ENCODE results near the gene KIFC3. TPM values are rescaled to one million over a fixed set of nuclear protein-coding genes. Genes with fewer than 3 reads are reported as not detected.
"Not testable (repeated sequence)": the region's sequence is repeated elsewhere in the genome, so short reads cannot be mapped to it uniquely, and the experiment has no call there.

KIFC3 gene
- total and polyA plus RNA-seq, 9 donors: 4.6 to 54.0 (median 23.8) TPM

GRCh38 chr16:57748596-57748995 is 53.7 kb downstream of the KIFC3 start:
- no peak overlapping the region for H3K4me3 ChIP-seq
- intact Hi-C loops (cut with DNase I): no loop called here
- TF ChIP-seq CTCF (IDR thresholded peaks at IDR 0.05) (no peak), EP300 (IDR thresholded peaks at IDR 0.05) (no peak), POLR2A (IDR thresholded peaks at IDR 0.05) (no peak)
- H3K36me3 ChIP-seq: no peaks in the 10 kb centered on the region
- H3K27me3 ChIP-seq: no peaks in the 10 kb centered on the region
- DNase-seq: no peak
- no peak overlapping the region for H3K27ac ChIP-seq
- no peaks in the 10 kb centered on the region for H3K4me1 ChIP-seq (ENCODE audit: insufficient read depth)
- 75 to 76% (median 75%) methylated on average over 11 of the region's 11 CpGs for WGBS, 3 donors
- H3K9me3 ChIP-seq: no peaks in the 10 kb centered on the region

GRCh38 chr16:57747996-57748395 is 54.3 kb downstream of the KIFC3 start:
- H3K36me3 ChIP-seq: no peaks in the 10 kb centered on the region

GRCh38 chr16:57747496-57747895 is 54.8 kb downstream of the KIFC3 start:
- TF ChIP-seq CTCF (IDR thresholded peaks at IDR 0.05) (no peak), POLR2A (IDR thresholded peaks at IDR 0.05) (no peak), EP300 (IDR thresholded peaks at IDR 0.05) (no peak)
- DNase-seq: no peak
- Histone ChIP-seq H3K36me3 (no peaks in the 10 kb centered on the region), H3K27ac (no peak overlapping the region), H3K4me1 (ENCODE audit: insufficient read depth) (no peaks in the 10 kb centered on the region), H3K9me3 (no peaks in the 10 kb centered on the region), H3K27me3 (no peaks in the 10 kb centered on the region), H3K4me3 (no peak overlapping the region)
- WGBS, 3 donors: 85 to 87% (median 86%) methylated on average over 12 of the region's 12 CpGs
- intact Hi-C loops (cut with DNase I): no loop called here

More at GRCh38 chr16:57747996-57748395, 54.3 kb downstream of the KIFC3 start:
- TF ChIP-seq CTCF (IDR thresholded peaks at IDR 0.05): no peak
- no peak for TF ChIP-seq POLR2A (IDR thresholded peaks at IDR 0.05)
- TF ChIP-seq EP300 (IDR thresholded peaks at IDR 0.05): no peak
- no peak for DNase-seq
- 86 to 92% (median 91%) methylated on average over 6 of the region's 6 CpGs for WGBS, 3 donors
- H3K4me1 ChIP-seq (ENCODE audit: insufficient read depth): no peaks in the 10 kb centered on the region
- no peaks in the 10 kb centered on the region for H3K27me3 ChIP-seq
- H3K27ac ChIP-seq: no peak overlapping the region
- intact Hi-C loops (cut with DNase I): no loop called here
- H3K4me3 ChIP-seq: no peak overlapping the region
- H3K9me3 ChIP-seq: no peaks in the 10 kb centered on the region

- intact Hi-C loops (cut with DNase I): no loop called here
- 86 to 93% (median 89%) methylated on average over 7 of the region's 7 CpGs for WGBS, 3 donors
- Histone ChIP-seq H3K4me3 (no peak overlapping the region), H3K27me3 (no peaks in the 10 kb centered on the region), H3K36me3 (no peaks in the 10 kb centered on the region), H3K27ac (no peak overlapping the region), H3K9me3 (no peaks in the 10 kb centered on the region), H3K4me1 (ENCODE audit: insufficient read depth) (no peaks in the 10 kb centered on the region)
- no peak for DNase-seq
- TF ChIP-seq EP300 (IDR thresholded peaks at IDR 0.05) (no peak), CTCF (IDR thresholded peaks at IDR 0.05) (no peak), POLR2A (IDR thresholded peaks at IDR 0.05) (no peak)
Observed at GRCh38 chr16:57747091-57747490, 55.2 kb downstream of the KIFC3 start.

GRCh38 chr16:57746316-57746715 is 56.0 kb downstream of the KIFC3 start:
- H3K27ac ChIP-seq; H3K27me3 ChIP-seq; intact Hi-C loops (cut with DNase I); DNase-seq; H3K9me3 ChIP-seq; H3K36me3 ChIP-seq; H3K4me3 ChIP-seq; H3K4me1 ChIP-seq (ENCODE audit: insufficient read depth): not testable (repeated sequence)
- WGBS, 3 donors: 82 to 90% (median 88%) methylated on average over 7 of the region's 7 CpGs
